GM18519 (cell line): ENCODE data around the gene WFDC1.

ENCODE experiments used
- ATAC-seq: cut with Tn5 transposase; IDR thresholded peaks from one replicate; pipeline ENCODE4 v1.9.1; 2021; ENCODE audit warnings: mild to moderate bottlenecking, moderate library complexity; ENCODE audit not compliant: unreplicated experiment, low FRiP score

WFDC1 gene

GRCh38 chr16:84349862-84350684, 55.4 kb downstream of the WFDC1 start:
- ATAC-seq = no peak

DNA sequence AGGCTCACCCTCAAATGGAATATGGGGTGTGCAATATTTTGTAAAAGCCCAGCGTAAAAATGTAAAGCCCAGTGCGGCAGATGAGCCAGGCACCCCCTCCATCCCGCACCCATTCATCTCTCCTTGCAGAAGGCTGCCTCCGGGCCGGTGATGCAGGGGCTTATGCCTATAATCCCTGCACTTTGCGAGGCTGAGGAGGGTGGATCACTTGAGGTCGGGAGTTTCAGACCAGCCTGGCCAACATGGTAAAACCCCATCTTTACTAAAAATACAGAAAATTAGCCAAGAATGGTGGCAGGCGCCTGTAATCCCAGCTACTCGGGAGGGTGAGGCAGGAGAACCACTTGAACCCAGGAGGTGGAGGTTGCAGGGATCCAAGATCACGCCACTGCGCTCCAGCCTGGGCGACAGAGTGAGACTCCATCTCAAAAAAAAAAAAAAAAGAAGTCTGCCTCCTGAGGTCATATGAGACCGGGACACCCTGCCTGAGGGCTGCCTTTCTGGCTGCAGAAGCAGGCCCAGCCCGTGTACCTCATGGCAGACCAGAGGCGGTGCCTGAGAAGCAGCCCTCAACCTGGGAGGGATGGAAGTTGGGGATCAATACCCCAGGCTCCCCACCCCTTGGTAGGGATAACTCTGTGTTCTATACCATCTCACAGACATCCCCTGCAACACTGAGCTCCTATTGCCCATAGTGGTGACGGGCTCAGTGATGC, 56.2 kb downstream of the WFDC1 start:
- no peak for ATAC-seq

GRCh38 chr16:84351630-84352029, 57.0 kb downstream of the WFDC1 start:
- ATAC-seq = no peak

GRCh38 chr16:84354306-84354705, 59.6 kb downstream of the WFDC1 start:
- ATAC-seq = no peak

DNA sequence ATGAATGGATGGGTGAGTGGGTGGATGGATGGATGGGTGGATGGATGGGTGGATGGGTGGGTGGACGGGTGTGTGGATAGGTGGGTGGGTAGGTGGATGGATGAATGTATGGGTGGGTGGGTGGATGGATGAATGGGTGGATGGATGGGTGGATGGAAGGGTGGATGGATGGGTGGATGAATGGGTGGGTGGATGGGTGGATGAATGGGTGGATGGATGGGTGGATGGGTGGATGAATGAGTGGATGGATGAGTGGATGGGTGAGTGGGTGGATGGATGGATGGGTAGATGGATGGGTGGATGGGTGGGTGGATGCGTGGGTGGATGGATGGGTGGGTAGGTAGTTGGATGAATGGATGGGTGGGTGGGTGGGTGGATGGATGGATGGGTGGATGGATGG, 60.5 kb downstream of the WFDC1 start:
- ATAC-seq = no peak

DNA sequence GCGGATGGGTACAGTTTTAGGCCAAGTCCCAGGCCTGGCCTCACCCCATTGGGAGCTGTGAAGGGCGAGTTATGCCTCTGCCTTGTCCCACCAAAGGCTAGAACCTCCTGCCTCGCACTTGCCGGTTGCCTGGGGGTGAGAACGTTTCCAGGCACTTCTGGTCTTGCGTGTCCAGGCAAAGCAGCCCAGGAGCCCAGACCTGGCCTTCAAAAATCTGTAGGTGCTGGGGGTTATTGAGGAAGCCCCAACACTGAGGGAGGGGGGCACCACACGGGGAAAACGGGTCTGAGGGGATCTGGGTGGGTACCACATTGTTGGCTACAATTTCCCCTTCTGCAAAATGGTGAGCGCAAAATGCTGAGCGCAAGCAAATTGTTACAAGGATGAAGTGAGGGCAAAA, 61.5 kb downstream of the WFDC1 start:
- no peak for ATAC-seq

GRCh38 chr16:84356591-84357116, 62.0 kb downstream of the WFDC1 start:
- ATAC-seq = no peak

DNA sequence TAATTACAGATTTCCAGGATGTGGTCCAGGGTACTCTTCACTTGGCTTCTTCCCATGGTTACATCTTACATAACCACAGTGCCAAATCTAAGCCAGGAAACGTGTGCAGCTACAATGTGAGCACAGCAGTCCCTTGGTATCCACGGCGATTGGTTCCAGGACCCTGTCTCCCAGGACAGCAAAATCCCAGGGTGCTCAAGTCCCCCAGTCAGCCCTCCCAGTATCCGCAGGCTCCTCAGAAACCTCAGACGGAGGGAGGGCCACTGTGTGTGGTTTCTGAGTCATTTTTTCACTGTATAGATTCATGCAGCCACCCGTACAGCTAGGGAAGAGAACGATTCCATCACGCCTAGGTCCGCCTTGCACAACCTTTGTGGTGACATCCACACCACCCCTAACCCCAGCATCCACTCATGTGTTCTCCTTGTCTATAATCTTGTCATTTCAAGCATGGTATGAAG, 62.5 kb downstream of the WFDC1 start:
- ATAC-seq = no peak

DNA sequence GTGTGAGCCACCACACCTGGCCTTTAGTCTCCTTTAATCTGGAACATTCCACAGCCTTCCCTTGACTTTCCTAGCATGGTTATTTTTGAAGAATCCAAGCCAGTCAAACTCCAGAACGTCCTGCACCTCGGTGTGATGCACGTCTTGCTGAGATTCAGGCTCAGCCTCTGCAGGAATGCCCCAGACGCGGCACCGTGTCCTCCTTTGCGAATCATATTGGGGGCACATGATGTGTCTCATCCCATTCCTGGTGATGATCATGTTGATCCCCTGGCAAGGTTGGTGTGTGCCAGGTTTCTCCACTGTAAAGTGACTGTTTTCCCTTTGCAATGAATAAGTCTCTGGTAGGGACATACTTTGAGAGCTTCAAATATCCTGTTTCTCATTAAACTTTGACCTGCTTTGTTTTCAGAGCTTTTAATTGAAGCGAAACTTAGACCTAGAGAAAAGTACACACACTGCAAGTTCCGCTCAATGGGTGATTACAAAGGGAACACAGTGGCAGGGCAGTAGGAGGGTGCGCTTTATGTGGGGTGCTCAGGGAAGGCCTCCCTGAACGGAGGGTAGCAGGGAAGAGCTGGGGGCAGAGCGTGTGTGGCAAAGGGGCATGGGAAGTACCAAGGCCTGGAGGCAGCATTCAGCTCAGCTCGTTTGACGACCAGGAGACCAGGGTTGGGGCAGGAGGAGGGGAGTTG, 64.1 kb downstream of the WFDC1 start:
- no peak for ATAC-seq

DNA sequence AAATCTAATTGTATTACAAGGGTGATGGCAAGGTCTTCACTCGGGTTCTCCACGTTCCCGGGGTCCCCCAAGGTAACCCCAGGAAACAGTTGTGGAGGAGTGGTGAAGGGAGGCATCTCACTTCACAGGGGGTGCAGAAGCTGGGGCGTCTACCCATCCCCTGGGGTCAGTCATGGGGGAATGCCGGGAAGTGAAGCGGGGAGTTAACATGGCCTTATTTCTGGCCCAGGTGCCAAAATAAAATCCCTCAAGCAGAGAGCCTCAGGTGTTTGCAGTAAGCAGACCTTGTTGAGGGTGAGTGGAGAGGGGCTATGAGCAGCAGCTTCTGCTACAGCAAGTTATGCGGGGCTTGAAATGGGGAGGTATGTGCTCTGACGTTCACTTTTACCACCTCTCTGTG, 64.6 kb downstream of the WFDC1 start:
- ATAC-seq = no peak

DNA sequence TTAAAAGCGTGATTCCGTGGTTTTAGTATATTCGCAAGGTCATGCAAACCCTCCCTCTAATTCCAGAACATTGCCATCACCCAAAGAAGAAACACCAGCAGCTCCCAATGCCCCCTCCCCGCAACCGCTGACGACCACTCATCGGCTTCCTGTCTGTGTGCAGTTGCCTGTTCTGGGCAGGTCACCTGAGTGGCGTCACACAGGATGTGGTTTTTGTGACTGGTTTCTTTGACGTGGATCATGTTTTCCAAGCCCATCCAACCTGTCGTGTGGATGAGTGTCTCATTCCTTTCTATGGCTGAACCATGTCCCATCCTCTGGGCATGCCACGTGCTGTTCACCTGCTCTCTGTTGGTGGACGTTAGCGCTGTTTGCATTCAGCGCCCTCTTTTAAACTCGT, 65.5 kb downstream of the WFDC1 start:
- ATAC-seq = no peak

DNA sequence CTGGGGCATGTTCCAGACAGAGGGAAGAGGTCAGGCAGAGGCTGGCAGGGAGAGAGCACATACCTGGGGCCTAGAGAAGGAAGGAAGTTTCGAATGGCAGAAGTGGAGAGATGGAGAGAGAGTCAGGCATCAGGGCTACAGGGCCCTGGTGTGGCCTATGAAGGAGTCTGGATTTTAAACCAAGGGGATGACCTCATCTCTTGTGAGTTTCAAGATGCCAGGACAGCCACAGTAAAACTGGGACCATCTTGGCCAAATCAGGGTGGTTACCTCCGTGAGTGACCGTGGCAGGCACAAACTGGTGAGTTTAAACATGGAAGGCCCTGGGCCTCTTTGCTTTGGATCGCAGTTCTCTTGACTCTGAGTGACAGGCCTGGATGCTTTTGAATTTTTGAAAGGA, 66.1 kb downstream of the WFDC1 start:
- ATAC-seq = no peak

GRCh38 chr16:84361546-84361945, 66.9 kb downstream of the WFDC1 start:
- no peak for ATAC-seq

- no peak for ATAC-seq
These were observed 67.8 kb downstream of the WFDC1 start for GRCh38 chr16:84362471-84362941.

DNA sequence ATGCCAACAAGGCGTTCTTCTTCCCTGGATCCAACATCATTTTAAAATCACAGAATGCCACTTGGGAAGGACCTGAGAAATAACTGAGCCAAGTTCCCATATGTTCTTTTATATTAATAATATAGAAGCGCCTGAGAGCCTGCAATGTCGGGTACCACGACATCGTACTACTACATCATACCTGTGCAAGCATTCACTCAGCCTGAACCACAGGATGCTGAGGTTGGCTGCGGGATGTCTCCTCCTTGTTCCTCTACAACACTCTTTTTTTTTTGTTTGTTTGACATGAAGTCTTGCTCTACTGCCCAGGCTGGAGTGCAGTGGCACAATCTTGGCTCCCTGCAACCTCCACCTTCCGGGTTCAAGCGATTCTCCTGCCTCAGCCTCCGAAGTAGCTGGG, 71.5 kb downstream of the WFDC1 start:
- no peak for ATAC-seq

DNA sequence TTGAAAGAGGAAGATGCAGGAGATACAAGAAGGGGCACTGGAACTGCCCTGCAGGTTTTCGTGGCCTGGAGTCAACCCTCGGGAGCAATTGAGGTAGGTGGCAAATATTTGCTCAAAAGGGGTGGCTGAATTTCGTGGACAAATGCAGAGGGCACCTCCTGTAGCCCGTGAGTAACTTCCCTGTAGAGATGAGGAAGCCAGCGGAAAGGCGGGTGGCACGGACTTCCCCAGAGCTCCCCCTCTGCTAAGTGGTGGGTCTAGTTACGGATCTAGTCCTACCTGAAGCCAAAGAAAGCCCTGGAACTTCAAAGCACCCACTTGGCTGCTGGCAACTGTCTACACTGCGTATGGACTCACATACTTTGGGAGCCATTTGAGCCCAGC, 72.6 kb downstream of the WFDC1 start:
- ATAC-seq = no peak

GRCh38 chr16:84367750-84368307, 73.2 kb downstream of the WFDC1 start:
- no peak for ATAC-seq

- no peak for ATAC-seq
These were observed 73.8 kb downstream of the WFDC1 start, which contains the start of gene ATP2C2 for GRCh38 chr16:84368308-84368996. TSS of gene ATP2C2 (plus strand) at chr16:84368538. CDS start at chr16:84368616, 78 bp downstream.

GRCh38 chr16:84369105-84369504, 74.4 kb downstream of the WFDC1 start:
- no peak for ATAC-seq
